Activated T-cell treated with anti-CD3 and anti-CD28 coated beads, Interleukin-2, amount 50 U/mL, for 72 hours (primary cell): ENCODE measurements around the gene AMER3. TPM values are rescaled to one million over a fixed set of nuclear protein-coding genes. Genes with fewer than 3 reads are reported as not detected.

Experiments used
- ATAC-seq, 2 donors: fragments of 150-1000 bp; cut with Tn5 transposase; replicated peaks in 1 of 2; 2 replicates each; pipeline ENCODE4 v1.10.0; 2021; ENCODE audit warnings: moderate library complexity in 2 of 2, mild to moderate bottlenecking in 1 of 2
- DNase-seq, 2 donors: peaks; one replicate each; pipeline ENCODE4 v3.0.0; 2021 to 2022; ENCODE audit warnings: mixed read lengths in 1 of 2
- H3K27ac Mint-ChIP-seq: one replicate; pipeline ENCODE4 v1.8.0; 2022; ENCODE audit warnings: mild to moderate bottlenecking, moderate library complexity, mixed read lengths
- H3K27me3 Mint-ChIP-seq: one replicate; pipeline ENCODE4 v1.8.0; 2022; ENCODE audit warnings: low read depth, mixed read lengths
- H3K36me3 Mint-ChIP-seq, 2 donors: one replicate each; pipeline ENCODE4 v1.8.0; 2022; ENCODE audit warnings: mixed read lengths in 2 of 2, mild to moderate bottlenecking in 1 of 2; ENCODE audit not compliant: insufficient read depth in 2 of 2
- H3K4me1 Mint-ChIP-seq: one replicate; pipeline ENCODE4 v1.8.0; 2022; ENCODE audit warnings: low read depth, mixed read lengths
- H3K4me3 Mint-ChIP-seq, 2 donors: one replicate each; pipeline ENCODE4 v1.8.0; 2022; ENCODE audit warnings: mild to moderate bottlenecking in 2 of 2, mixed read lengths in 2 of 2, moderate library complexity in 2 of 2
- H3K9me3 Mint-ChIP-seq, 2 donors: one replicate each; pipeline ENCODE4 v1.8.0; 2022; ENCODE audit warnings: mixed read lengths in 2 of 2
- total RNA-seq, 2 donors: library from RNA; stranded (reverse); gene quantifications; one replicate each; pipeline ENCODE4 v1.2.3, GENCODE V29; 2022

Gene AMER3
- total RNA-seq, 2 donors from 2014 or later: not detected

DNA sequence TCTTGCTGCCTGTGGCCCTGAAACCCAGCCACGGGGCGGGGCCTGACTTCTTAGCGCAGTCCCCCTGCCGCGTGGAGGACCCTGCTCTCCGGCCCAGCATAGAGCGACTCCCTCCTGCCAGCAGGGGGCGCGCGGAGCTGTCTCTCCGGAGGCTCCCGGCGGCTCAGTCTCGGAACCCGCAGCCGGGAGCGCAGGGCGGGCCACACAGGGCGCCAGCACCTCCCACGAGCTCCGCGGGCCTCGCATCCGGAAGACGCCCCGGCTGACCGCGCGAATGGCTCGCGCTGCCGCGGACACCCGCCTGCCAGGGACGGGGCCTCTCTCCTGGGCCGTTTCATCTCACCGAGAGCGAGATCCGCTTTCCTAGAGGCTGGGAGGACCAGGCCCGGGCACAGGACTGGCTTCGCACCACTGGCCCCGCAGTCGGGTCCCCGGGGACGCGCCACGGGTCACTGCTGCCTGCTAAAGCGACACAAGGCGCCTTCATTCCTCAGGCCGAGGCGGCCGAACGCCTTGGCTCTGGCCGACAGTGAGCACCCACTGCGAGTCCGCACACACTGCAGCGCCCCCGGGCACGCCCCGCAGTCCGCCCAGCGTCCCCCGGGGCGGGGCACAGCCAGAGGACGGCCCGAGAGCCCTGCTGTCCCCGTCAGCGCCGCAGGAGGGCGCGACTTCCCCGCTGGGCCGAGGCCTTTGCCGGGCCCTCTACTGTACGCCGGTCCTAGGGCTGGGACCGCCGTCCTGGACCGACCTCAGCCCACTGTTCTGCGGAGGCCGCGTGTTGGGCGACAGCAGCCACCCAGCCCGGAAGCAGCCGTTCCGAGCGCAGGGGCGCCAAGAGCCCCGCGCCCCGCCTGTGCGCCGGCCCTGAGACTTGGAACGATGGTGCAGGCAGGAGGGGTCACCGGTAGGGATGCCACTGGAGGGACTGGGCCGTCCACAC, 42.4 kb downstream of the AMER3 start:
- H3K36me3 Mint-ChIP-seq: no peaks in the 10 kb centered on the region
- H3K4me1 Mint-ChIP-seq: peaks cover 3% of the 10 kb centered on the region
- peak overlapping the region; percentile 71 to 77 for H3K4me3 Mint-ChIP-seq
- peaks cover 7% of the 10 kb centered on the region for H3K27me3 Mint-ChIP-seq
- peak; percentile 93 for ATAC-seq
- DNase-seq: peak; percentile 94 to 95
- H3K27ac Mint-ChIP-seq: no peak overlapping the region
- no peaks in the 10 kb centered on the region for H3K9me3 Mint-ChIP-seq

DNA sequence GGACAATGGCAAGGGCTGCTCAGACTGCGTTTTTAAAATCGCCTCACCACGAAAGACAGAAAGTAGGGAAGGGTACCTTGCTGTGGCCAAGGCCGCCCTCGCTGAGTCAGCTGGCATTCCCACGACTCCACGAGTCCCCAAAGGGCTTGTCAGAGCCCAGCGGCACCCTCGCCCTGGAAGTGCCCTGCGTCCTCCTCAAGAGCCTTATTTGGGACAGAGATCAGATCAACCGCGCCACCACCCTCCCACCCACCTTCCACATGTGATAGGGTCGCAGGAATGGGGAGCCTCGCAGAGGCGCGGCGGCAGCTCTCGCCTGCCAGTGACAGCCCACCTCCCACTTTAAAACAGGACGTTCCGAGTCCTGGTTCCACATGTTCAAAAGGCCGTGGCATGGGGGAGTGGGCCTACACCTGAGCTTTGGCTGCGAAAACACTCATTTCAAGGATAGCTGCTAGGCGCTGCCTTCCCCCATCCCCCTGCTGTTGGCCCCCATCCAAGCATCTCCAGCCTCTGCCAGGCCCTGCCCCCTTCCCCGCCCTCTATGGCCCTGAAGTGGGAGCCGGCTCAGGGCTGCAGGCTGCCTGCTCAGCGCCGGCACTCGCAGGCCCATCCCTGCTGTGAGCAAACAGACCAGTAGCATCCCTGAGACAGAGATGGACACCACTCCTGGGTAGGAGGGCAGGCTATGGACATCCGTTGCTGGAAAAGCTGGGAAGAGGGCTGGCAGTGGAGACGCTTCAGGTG, 43.3 kb downstream of the AMER3 start:
- H3K4me1 Mint-ChIP-seq: peaks cover 3% of the 10 kb centered on the region
- H3K36me3 Mint-ChIP-seq: no peaks in the 10 kb centered on the region
- H3K4me3 Mint-ChIP-seq: peak overlapping the region; percentile 71 to 77
- H3K27me3 Mint-ChIP-seq: peaks cover 6% of the 10 kb centered on the region
- ATAC-seq (no peak), DNase-seq (no peak)
- no peak overlapping the region for H3K27ac Mint-ChIP-seq
- H3K9me3 Mint-ChIP-seq: no peaks in the 10 kb centered on the region

DNA sequence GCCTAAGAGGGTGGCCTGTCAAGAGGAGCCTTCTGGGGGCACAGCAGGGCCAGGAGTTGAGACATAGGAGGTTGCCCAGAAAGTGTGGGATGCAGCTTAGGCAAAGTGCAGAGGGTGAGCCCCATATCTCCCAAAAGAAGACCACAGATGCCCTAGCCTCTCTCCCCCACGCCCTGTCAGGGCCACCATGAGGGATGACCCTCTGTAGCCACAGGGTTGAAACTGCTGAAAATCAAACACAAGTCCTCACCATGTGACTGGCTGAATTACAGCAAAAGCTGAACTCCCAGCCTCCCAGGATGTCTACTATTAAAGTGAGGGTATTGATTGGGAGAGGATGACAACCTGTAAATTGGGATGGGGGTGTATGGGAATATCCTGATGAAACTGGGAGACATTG, 44.0 kb downstream of the AMER3 start:
- ATAC-seq: no peak
- Mint-ChIP-seq H3K4me1 (peaks cover 3% of the 10 kb centered on the region), H3K27ac (no peak overlapping the region), H3K9me3 (no peaks in the 10 kb centered on the region), H3K36me3 (no peaks in the 10 kb centered on the region), H3K27me3 (no peaks in the 10 kb centered on the region), H3K4me3 (no peak overlapping the region)
- no peak for DNase-seq

DNA sequence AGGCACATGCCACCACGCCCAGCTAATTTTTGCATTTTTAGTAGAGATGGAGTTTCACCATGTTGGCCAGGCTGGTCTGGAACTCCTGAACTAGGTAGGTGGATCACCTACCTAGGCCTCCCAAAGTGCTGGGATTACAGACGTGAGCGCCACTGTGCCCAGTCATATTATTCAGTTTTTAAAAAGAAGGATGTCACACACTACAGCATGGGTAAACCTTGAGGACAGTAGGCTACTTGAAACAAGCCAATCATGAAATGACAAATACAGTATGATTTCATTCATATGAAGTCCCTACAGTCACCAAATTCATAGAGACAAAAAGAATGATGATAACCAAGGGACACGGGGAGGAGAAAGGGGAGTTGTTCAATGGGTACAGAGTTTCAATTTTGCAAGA, 50.3 kb downstream of the AMER3 start:
- no peaks in the 10 kb centered on the region for H3K9me3 Mint-ChIP-seq
- peaks cover 15% of the 10 kb centered on the region for H3K27me3 Mint-ChIP-seq
- H3K4me3 Mint-ChIP-seq: no peak overlapping the region
- H3K27ac Mint-ChIP-seq: no peak overlapping the region
- H3K4me1 Mint-ChIP-seq: peaks cover 13% of the 10 kb centered on the region
- no peaks in the 10 kb centered on the region for H3K36me3 Mint-ChIP-seq
- ATAC-seq (no peak), DNase-seq (no peak)

DNA sequence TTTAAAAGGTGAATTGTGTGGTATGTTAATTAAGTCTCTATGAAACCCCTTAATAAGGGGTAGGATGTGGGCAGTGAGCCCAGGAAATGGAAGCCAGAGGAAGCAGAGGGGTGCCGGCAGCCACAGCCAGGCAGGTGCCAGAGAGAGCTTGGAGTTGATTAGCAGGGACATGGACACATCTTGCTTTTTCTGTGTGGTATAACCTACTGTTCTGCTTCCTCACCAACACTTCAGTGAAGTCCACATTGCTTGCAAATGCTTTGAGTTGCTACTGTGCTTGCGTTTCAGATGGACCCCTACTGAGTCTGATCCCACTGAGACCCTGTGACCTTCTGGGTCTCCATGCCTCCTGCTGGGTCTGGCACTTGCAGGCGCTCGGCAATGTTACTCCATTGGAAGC, 51.0 kb downstream of the AMER3 start:
- Mint-ChIP-seq H3K27me3 (peaks cover 23% of the 10 kb centered on the region), H3K4me1 (peaks cover 13% of the 10 kb centered on the region), H3K4me3 (no peak overlapping the region), H3K9me3 (no peaks in the 10 kb centered on the region), H3K27ac (no peak overlapping the region), H3K36me3 (no peaks in the 10 kb centered on the region)
- no peak for DNase-seq
- no peak for ATAC-seq

DNA sequence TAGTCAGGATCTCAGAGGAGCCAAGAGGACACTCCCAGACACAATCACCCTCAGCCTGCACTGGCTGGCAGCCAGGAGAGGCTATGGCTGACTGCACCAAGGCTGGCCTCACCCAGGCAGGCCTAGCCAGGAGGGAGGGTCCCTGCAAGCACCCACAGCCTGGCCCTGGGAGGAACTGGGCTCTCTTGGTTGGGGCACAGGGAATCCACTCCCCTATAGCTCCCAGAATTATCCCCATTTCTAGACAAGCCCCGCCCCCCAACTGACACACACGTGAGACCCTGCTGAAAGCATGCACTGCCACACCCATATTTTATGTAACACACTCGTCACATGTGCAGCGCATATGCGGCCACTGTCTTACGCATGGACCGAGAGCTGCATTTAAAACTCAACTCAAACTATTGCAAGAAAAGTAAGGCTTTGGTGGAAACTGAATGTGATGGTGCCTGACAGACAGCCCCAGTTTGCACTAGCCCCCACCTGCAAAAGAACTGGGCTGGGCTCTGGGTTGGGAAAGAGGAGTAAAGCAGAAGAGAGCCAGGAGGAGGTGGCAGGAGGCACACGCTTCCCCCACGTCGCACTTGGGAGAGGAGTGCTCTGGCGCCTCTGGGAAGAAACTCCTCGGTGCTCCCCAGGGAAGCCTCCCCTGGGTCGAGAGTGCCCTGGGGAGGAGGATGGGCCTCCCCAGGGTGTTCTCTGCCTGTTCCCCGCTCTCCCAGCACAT, 52.5 kb downstream of the AMER3 start:
- no peak overlapping the region for H3K4me3 Mint-ChIP-seq
- ATAC-seq (no peak), DNase-seq (no peak)

DNA sequence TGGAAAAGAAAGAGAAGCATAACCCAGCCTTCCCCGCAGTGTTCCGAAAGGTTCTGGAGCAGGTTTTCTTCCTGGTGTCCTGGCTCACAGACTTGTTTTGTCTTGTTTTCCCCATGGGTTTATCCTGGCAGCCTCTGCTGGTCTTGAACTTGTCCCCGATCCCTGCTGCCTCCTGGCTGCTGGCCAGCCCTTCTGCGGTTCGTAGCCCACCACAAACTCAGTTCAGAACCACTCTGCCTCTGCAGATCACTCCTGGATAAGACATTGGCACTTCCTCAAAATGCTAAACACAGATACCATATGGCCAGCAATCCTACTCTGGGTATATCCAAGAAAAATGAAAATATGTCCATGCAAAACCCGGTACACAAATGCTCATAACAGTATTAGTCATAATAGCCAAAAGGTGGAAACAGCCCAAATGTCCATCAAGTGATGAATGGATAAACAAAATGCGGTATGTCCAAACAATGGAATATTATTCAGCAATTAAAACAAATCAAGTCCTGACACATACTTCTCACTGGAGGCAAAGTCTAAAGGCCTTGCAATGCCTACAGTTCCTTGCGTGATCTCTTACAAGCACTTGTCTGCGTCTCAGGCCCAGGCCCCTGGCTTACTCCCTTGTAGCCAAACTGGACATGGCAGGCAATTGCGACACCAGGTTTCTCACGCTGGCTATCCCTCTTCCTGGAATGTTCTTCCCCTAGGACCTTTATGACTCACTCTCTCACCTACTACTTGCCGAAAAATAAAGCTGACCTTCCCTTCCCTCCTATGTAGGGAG, 53.3 kb downstream of the AMER3 start:
- Mint-ChIP-seq H3K9me3 (no peaks in the 10 kb centered on the region), H3K4me1 (peaks cover 13% of the 10 kb centered on the region), H3K27me3 (peaks cover 29% of the 10 kb centered on the region), H3K4me3 (no peak overlapping the region), H3K36me3 (no peaks in the 10 kb centered on the region), H3K27ac (no peak overlapping the region)
- DNase-seq (no peak), ATAC-seq (no peak)

More for the DNA sequence above, 52.5 kb downstream of the AMER3 start:
- Mint-ChIP-seq H3K4me1 (peaks cover 13% of the 10 kb centered on the region), H3K36me3 (no peaks in the 10 kb centered on the region), H3K27ac (no peak overlapping the region), H3K9me3 (no peaks in the 10 kb centered on the region), H3K27me3 (peaks cover 25% of the 10 kb centered on the region)

DNA sequence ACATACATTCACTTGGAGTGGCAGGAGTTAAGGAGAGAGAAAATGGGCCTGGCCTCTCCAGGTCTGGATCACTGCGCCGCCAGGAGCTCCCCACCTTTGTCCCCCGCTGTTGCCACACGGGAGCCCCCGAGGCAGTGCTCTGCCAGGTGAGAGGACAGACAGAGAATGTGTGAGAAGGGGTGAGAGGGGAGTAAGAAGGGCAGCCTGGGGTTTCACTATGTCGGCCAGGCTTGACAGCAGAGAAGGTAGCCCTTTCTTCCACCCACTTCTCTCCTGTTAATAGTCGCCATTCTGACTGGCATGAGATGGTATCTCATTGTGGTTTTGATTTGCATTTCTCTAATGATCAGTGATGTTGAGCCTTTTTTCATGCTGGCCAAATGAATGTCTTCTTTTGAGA, 55.1 kb downstream of the AMER3 start:
- Mint-ChIP-seq H3K4me1 (peaks cover 9% of the 10 kb centered on the region), H3K4me3 (no peak overlapping the region), H3K27me3 (peaks cover 37% of the 10 kb centered on the region), H3K27ac (no peak overlapping the region), H3K36me3 (no peaks in the 10 kb centered on the region), H3K9me3 (no peaks in the 10 kb centered on the region)
- DNase-seq (no peak), ATAC-seq (no peak)

DNA sequence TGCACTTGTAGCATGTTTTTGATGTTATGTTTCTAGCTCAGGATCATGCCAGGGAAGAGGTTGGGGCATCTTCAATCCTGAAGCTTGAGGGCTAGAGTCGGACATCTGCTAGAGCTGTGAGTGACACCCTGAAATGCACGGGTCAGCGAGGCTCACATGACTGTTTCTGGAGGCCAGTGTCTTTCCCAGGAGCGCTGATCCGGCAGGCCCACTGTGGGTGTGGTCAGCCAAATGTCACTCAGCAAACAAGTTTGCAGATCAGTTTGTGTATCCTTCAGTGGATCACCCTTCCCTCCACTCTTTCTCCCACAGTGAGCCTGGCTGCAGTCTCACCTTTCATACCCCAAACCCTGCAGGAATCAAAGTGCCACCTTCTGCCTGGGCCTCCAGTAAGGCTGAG, 58.4 kb downstream of the AMER3 start:
- no peaks in the 10 kb centered on the region for H3K36me3 Mint-ChIP-seq
- H3K4me3 Mint-ChIP-seq: no peak overlapping the region
- peaks cover 44% of the 10 kb centered on the region for H3K27me3 Mint-ChIP-seq
- no peaks in the 10 kb centered on the region for H3K9me3 Mint-ChIP-seq
- no peak for DNase-seq
- H3K4me1 Mint-ChIP-seq: no peaks in the 10 kb centered on the region
- ATAC-seq: no peak
- H3K27ac Mint-ChIP-seq: no peak overlapping the region

DNA sequence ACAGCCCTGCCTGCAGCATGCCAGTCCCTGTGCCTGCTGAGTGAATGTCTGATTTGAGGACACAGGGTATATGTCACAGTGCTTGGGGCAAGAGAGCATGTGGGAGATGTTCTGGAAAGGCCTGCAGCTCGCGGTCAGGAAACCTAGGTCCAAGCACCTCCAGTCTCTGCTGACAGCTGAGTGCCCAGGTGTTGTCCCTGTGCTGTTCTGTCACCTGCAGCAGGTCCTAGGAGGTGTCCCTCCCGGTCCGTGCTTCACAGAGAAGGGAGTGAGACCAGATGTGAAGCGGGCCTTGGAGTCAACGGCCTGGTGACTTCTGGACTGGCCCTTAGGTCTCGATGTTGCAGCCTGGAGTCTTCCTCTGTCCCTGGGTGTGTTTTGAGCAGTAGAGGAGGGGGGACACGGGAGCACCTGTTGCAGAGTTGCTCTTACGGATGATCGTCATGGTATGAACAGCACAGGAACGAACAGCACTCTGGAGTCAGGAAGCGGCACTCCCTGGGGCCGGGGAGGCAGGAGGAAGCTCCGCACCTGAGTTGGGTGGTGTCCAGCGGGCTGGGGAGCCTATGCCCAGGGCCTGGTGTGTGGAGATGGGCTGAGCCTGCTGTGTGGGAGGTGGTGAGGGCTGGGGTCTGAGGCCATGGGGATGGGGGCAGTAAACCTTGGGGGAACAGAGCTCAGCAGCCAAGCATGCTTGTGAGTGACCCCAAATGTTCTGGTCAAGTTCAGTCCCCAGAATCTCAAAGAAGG, 59.8 kb downstream of the AMER3 start:
- ATAC-seq: no peak

More for the DNA sequence above, 59.8 kb downstream of the AMER3 start:
- Mint-ChIP-seq H3K4me1 (no peaks in the 10 kb centered on the region), H3K9me3 (no peaks in the 10 kb centered on the region), H3K4me3 (no peak overlapping the region), H3K27me3 (peaks cover 46% of the 10 kb centered on the region), H3K27ac (no peak overlapping the region), H3K36me3 (no peaks in the 10 kb centered on the region)
- DNase-seq: no peak
